ENCODE data around the gene KHDC4. TPM values are rescaled to one million over a fixed set of nuclear protein-coding genes. Genes with fewer than 3 reads are reported as not detected.

KHDC4 gene
- total and polyA plus RNA-seq, 9 of the 15 experiments (the other 6 are each of a cell fraction or from before 2014, with no cell fraction given): 12.1 to 185 (median 65.6) TPM

DNA sequence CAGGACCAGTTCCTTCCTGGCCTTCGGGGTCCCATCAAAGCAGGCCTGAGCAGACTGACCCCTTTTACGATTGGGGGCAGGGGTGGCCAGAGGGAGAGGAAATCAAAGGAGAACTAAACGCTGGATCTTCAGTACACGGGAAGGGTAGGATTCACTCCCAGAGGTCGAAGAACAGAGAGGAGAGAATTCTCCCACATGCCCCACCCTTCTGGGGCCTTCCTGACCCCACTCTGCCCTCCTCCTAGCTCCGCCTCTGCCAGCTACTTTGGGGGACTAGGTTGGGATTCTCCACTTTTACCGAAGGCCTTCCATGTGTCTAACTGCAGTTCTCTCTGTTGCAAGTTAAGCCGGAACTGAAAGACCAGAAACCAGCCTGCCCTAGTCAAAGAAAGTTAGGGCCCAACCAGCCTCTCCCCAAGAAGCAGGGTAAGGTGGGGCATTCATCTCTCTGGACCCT is 44.8 kb upstream of the KHDC4 start (continued):
- TF ChIP-seq ZNF197 (CRISPR knock-in tag; IDR thresholded peaks at IDR 0.05; ENCODE audit: low read depth) (no peak), POLR2AphosphoS2 (IDR thresholded peaks at IDR 0.05; ENCODE audit: low read length) (no peak), POLR3G (IDR thresholded peaks at IDR 0.05; ENCODE audit: extremely low read depth, insufficient read length, insufficient replicate concordance) (no peak), ZNF140 (CRISPR knock-in tag; IDR thresholded peaks at IDR 0.05) (no peak), MAZ (CRISPR knock-in tag; conservative IDR thresholded peaks at IDR 0.05 in 1 of 2, IDR thresholded peaks at IDR 0.05 in 1 of 2) (no peak; a peak in 1 of 4 replicates), ARID1B (IDR thresholded peaks at IDR 0.05) (no peak), POLR2B (IDR thresholded peaks at IDR 0.05; ENCODE audit: low read depth, partially characterized antibody) (no peak), BRD4 (IDR thresholded peaks at IDR 0.05) (0 out of 2 replicates have a peak, but pooled peaks have one; percentile 37), MCM3 (IDR thresholded peaks at IDR 0.05) (no peak), CHCHD3 (CRISPR knock-in tag; IDR thresholded peaks at IDR 0.05) (no peak), ZNF282 (CRISPR knock-in tag; IDR thresholded peaks at IDR 0.05) (no peak), ASH1L (IDR thresholded peaks at IDR 0.05; ENCODE audit: borderline replicate concordance, low read depth, partially characterized antibody) (no peak)
- TF ChIP-seq, protein P1, sequence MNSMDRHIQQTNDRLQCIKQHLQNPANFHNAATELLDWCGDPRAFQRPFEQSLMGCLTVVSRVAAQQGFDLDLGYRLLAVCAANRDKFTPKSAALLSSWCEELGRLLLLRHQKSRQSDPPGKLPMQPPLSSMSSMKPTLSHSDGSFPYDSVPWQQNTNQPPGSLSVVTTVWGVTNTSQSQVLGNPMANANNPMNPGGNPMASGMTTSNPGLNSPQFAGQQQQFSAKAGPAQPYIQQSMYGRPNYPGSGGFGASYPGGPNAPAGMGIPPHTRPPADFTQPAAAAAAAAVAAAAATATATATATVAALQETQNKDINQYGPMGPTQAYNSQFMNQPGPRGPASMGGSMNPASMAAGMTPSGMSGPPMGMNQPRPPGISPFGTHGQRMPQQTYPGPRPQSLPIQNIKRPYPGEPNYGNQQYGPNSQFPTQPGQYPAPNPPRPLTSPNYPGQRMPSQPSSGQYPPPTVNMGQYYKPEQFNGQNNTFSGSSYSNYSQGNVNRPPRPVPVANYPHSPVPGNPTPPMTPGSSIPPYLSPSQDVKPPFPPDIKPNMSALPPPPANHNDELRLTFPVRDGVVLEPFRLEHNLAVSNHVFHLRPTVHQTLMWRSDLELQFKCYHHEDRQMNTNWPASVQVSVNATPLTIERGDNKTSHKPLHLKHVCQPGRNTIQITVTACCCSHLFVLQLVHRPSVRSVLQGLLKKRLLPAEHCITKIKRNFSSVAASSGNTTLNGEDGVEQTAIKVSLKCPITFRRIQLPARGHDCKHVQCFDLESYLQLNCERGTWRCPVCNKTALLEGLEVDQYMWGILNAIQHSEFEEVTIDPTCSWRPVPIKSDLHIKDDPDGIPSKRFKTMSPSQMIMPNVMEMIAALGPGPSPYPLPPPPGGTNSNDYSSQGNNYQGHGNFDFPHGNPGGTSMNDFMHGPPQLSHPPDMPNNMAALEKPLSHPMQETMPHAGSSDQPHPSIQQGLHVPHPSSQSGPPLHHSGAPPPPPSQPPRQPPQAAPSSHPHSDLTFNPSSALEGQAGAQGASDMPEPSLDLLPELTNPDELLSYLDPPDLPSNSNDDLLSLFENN (IDR thresholded peaks at IDR 0.05; ENCODE audit: low read depth in 2 of 2, low read length in 2 of 2): no peak
- TF ChIP-seq, protein P2, sequence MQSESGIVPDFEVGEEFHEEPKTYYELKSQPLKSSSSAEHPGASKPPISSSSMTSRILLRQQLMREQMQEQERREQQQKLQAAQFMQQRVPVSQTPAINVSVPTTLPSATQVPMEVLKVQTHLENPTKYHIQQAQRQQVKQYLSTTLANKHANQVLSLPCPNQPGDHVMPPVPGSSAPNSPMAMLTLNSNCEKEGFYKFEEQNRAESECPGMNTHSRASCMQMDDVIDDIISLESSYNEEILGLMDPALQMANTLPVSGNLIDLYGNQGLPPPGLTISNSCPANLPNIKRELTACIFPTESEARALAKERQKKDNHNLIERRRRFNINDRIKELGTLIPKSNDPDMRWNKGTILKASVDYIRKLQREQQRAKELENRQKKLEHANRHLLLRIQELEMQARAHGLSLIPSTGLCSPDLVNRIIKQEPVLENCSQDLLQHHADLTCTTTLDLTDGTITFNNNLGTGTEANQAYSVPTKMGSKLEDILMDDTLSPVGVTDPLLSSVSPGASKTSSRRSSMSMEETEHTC (IDR thresholded peaks at IDR 0.05): no peak
- TF ChIP-seq, protein P3, sequence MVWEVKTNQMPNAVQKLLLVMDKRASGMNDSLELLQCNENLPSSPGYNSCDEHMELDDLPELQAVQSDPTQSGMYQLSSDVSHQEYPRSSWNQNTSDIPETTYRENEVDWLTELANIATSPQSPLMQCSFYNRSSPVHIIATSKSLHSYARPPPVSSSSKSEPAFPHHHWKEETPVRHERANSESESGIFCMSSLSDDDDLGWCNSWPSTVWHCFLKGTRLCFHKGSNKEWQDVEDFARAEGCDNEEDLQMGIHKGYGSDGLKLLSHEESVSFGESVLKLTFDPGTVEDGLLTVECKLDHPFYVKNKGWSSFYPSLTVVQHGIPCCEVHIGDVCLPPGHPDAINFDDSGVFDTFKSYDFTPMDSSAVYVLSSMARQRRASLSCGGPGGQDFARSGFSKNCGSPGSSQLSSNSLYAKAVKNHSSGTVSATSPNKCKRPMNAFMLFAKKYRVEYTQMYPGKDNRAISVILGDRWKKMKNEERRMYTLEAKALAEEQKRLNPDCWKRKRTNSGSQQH (CRISPR knock-in tag; IDR thresholded peaks at IDR 0.05): 0 out of 2 replicates have a peak, but pooled peaks have one; percentile 30
- TF ChIP-seq, protein P4, sequence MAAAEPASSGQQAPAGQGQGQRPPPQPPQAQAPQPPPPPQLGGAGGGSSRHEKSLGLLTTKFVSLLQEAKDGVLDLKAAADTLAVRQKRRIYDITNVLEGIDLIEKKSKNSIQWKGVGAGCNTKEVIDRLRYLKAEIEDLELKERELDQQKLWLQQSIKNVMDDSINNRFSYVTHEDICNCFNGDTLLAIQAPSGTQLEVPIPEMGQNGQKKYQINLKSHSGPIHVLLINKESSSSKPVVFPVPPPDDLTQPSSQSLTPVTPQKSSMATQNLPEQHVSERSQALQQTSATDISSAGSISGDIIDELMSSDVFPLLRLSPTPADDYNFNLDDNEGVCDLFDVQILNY (CRISPR knock-in tag; IDR thresholded peaks at IDR 0.05): no peak
- TF ChIP-seq, protein P5, sequence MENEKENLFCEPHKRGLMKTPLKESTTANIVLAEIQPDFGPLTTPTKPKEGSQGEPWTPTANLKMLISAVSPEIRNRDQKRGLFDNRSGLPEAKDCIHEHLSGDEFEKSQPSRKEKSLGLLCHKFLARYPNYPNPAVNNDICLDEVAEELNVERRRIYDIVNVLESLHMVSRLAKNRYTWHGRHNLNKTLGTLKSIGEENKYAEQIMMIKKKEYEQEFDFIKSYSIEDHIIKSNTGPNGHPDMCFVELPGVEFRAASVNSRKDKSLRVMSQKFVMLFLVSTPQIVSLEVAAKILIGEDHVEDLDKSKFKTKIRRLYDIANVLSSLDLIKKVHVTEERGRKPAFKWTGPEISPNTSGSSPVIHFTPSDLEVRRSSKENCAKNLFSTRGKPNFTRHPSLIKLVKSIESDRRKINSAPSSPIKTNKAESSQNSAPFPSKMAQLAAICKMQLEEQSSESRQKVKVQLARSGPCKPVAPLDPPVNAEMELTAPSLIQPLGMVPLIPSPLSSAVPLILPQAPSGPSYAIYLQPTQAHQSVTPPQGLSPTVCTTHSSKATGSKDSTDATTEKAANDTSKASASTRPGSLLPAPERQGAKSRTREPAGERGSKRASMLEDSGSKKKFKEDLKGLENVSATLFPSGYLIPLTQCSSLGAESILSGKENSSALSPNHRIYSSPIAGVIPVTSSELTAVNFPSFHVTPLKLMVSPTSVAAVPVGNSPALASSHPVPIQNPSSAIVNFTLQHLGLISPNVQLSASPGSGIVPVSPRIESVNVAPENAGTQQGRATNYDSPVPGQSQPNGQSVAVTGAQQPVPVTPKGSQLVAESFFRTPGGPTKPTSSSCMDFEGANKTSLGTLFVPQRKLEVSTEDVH (IDR thresholded peaks at IDR 0.05; ENCODE audit: low read depth, partially characterized antibody): no peak
- TF ChIP-seq, protein P6, sequence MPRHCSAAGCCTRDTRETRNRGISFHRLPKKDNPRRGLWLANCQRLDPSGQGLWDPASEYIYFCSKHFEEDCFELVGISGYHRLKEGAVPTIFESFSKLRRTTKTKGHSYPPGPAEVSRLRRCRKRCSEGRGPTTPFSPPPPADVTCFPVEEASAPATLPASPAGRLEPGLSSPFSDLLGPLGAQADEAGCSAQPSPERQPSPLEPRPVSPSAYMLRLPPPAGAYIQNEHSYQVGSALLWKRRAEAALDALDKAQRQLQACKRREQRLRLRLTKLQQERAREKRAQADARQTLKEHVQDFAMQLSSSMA (CRISPR knock-in tag; IDR thresholded peaks at IDR 0.05): no peak

All from K562 (cell line).